Measurements from ENCODE around the gene KIT. TPM values are rescaled to one million over a fixed set of nuclear protein-coding genes. Genes with fewer than 3 reads are reported as not detected.

The KIT gene
- total RNA-seq, 1 experiment from 2014 or later, result not detected

- ChIA-PET CTCF (no interaction called here), RAD21 (ENCODE audit: low non-redundant PET in 1 of 2, low total read pairs in 2 of 2, uncharacterized antibody in 2 of 2, unreplicated experiment in 2 of 2) (no interaction called here), POLR2A (no interaction called here)
- DNase-seq (ENCODE audit: low read depth, low spot score), result no peak
- Histone ChIP-seq H3K9ac (ENCODE audit: low read length) (no peak overlapping the region), H3K4me3 (replicated peaks in 1 of 2; ENCODE audit: low read depth in 1 of 2, low read length in 2 of 2) (no peak overlapping the region), H3K27ac (ENCODE audit: low read depth, low read length) (no peak overlapping the region), H3K79me2 (ENCODE audit: insufficient read depth, low read length) (no peaks in the 10 kb centered on the region), H3K36me3 (ENCODE audit: control insufficient read depth in 1 of 2, insufficient read depth in 2 of 2, low read length in 2 of 2) (no peaks in the 10 kb centered on the region), H4K20me1 (ENCODE audit: insufficient read depth) (no peaks in the 10 kb centered on the region), H3K4me2 (ENCODE audit: low read length) (no peak overlapping the region), H2AFZ (ENCODE audit: low read depth, low read length, poor library complexity, severe bottlenecking) (no peak overlapping the region), H3K9me3 (ENCODE audit: control insufficient read depth in 1 of 2, insufficient read depth in 1 of 2, low read depth in 1 of 2, low read length in 2 of 2) (no peaks in the 10 kb centered on the region), H3K4me1 (ENCODE audit: control insufficient read depth in 1 of 2, insufficient read depth in 2 of 2, low read length in 2 of 2) (no peaks in the 10 kb centered on the region), H3K27me3 (ENCODE audit: insufficient read depth, low read length) (peaks cover 28% of the 10 kb centered on the region; the same call in 1 of the 2 replicates), H3K9me2 (ENCODE audit: insufficient read depth) (no peaks in the 10 kb centered on the region)
- no peak for ATAC-seq
- BruUV-seq (replicated peaks), result no TSS peak
- no peak for TF ChIP-seq EZH2 (IDR thresholded peaks at IDR 0.05)
- TF ChIP-seq SIN3A (IDR thresholded peaks at IDR 0.05; ENCODE audit: low read depth), result no peak
- no peak for TF ChIP-seq CEBPB (IDR thresholded peaks at IDR 0.05; ENCODE audit: low read depth)
- no peak for TF ChIP-seq RAD21 (IDR thresholded peaks at IDR 0.05; ENCODE audit: low read depth)
- no peak for TF ChIP-seq CBX3 (IDR thresholded peaks at IDR 0.05; ENCODE audit: low read depth)
- TF ChIP-seq FOSL1 (IDR thresholded peaks at IDR 0.05; ENCODE audit: low read depth), result no peak
- intact Hi-C loops (cut with micrococcal nuclease), result no loop called here
These were observed 69.6 kb downstream of the KIT start for GRCh38 chr4:54727346-54727745.

GRCh38 chr4:54728368-54728767 is 70.6 kb downstream of the KIT start:
- TF ChIP-seq ZNF274 (IDR thresholded peaks at IDR 0.05; ENCODE audit: low read depth, low read length) (no peak), ZBTB33 (IDR thresholded peaks at IDR 0.05; ENCODE audit: extremely low read depth, insufficient replicate concordance, low read length) (no peak), FOSL1 (IDR thresholded peaks at IDR 0.05; ENCODE audit: low read depth) (no peak), POLR2A (IDR thresholded peaks at IDR 0.05; ENCODE audit: borderline replicate concordance, extremely low read depth, insufficient read depth, insufficient read length) (no peak), CEBPB (IDR thresholded peaks at IDR 0.05; ENCODE audit: low read depth) (no peak), ZFX (IDR thresholded peaks at IDR 0.05) (no peak), JUND (IDR thresholded peaks at IDR 0.05) (no peak), EGR1 (IDR thresholded peaks at IDR 0.05; ENCODE audit: low read depth) (no peak), TCF7L2 (IDR thresholded peaks at IDR 0.05; ENCODE audit: borderline replicate concordance, extremely low read depth, insufficient read depth, insufficient read length) (no peak)
- no peak for ATAC-seq

More at GRCh38 chr4:54728368-54728767, 70.6 kb downstream of the KIT start:
- ChIA-PET RAD21 (ENCODE audit: low non-redundant PET in 1 of 2, low total read pairs in 2 of 2, uncharacterized antibody in 2 of 2, unreplicated experiment in 2 of 2) (no interaction called here), CTCF (no interaction called here), POLR2A (no interaction called here)
- DNase-seq (ENCODE audit: low read depth, low spot score), result no peak
- H3K9ac ChIP-seq (ENCODE audit: low read length), result no peak overlapping the region
- no TSS peak for BruUV-seq (replicated peaks)
- no peak overlapping the region for H3K4me3 ChIP-seq (replicated peaks in 1 of 2; ENCODE audit: low read depth in 1 of 2, low read length in 2 of 2)
- no peak overlapping the region for H3K4me2 ChIP-seq (ENCODE audit: low read length)
- peaks cover 28% of the 10 kb centered on the region; the same call in 1 of the 2 replicates for H3K27me3 ChIP-seq (ENCODE audit: insufficient read depth, low read length)
- intact Hi-C loops (cut with micrococcal nuclease), result no loop called here
- no peaks in the 10 kb centered on the region for H4K20me1 ChIP-seq (ENCODE audit: insufficient read depth)
- no peaks in the 10 kb centered on the region for H3K9me2 ChIP-seq (ENCODE audit: insufficient read depth)
- no peak overlapping the region for H2AFZ ChIP-seq (ENCODE audit: low read depth, low read length, poor library complexity, severe bottlenecking)
- H3K79me2 ChIP-seq (ENCODE audit: insufficient read depth, low read length), result no peaks in the 10 kb centered on the region
- H3K36me3 ChIP-seq (ENCODE audit: control insufficient read depth in 1 of 2, insufficient read depth in 2 of 2, low read length in 2 of 2), result no peaks in the 10 kb centered on the region
- no peak overlapping the region for H3K27ac ChIP-seq (ENCODE audit: low read depth, low read length)
- H3K9me3 ChIP-seq (ENCODE audit: control insufficient read depth in 1 of 2, insufficient read depth in 1 of 2, low read depth in 1 of 2, low read length in 2 of 2), result no peaks in the 10 kb centered on the region
- H3K4me1 ChIP-seq (ENCODE audit: control insufficient read depth in 1 of 2, insufficient read depth in 2 of 2, low read length in 2 of 2), result no peaks in the 10 kb centered on the region

Measured in HCT116 (cell line).